T follicular helper cell (primary cell): Measurements from ENCODE around the gene SORCS2.

Experiments
- DNase-seq: peaks from one replicate; pipeline ENCODE4 v3.0.0-alpha.2; 2020; ENCODE audit warnings: low read depth

The SORCS2 gene

GRCh38 chr4:7734651-7735260, 542.4 kb downstream of the SORCS2 start:
- no peak for DNase-seq

- no peak for DNase-seq
Measured at GRCh38 chr4:7735395-7735794, 543.1 kb downstream of the SORCS2 start.

DNA sequence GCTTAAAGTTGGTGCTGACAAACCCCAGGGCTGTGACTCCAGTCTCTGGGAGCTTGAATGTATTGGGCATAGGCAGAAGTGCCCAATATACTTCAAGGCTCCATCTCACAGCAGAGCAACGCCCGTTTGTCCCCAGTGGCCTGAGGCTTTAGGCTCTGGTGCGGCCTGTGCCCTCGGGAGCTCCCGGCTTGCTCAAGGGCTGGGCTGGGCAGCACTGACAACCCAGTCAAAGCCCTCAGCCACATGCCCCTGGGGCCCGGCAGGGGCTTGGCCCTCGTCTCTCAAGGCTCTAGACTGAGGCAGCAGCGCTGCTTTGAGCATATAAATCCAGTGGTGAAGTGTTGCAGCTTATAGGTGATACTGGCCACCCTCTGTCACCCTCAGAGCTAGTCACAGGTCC, 543.6 kb downstream of the SORCS2 start:
- DNase-seq = no peak

GRCh38 chr4:7736436-7737267, 544.3 kb downstream of the SORCS2 start:
- DNase-seq = no peak

GRCh38 chr4:7737268-7737645, 544.9 kb downstream of the SORCS2 start:
- no peak for DNase-seq

DNA sequence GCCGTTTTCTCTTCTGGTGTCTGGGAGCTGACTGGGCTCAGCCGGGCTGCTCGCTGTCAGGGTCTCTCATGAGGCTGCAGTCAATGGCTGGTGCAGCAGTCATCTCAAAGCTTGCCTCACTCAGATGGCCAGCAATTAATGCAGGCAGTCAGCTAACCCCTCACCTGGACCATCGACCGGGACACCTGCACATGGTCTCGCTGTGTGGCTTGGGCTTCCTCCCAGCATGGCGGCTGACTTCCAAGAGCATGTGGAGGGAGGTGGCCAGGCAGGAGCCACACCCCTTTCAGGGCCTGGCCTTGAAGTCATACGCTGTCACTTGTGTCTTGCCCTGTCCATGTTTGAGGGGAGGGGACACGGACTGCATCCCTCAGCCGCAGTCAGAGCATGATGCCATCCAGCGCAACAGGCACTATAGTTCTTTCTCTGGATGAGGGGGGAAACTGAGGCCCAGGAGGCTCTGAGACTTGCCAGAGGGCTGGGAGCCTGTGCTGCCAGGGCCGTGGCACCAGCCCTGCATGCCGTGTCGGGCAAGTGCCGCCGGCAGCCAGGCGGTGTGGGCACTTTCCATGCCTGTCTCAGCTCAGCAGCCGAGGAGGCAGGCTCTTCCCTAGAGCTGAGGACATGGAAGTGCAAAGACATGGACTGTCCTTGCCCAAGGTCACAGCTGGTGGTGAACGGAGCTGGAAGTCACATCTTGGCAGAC, 545.6 kb downstream of the SORCS2 start:
- DNase-seq = no peak

DNA sequence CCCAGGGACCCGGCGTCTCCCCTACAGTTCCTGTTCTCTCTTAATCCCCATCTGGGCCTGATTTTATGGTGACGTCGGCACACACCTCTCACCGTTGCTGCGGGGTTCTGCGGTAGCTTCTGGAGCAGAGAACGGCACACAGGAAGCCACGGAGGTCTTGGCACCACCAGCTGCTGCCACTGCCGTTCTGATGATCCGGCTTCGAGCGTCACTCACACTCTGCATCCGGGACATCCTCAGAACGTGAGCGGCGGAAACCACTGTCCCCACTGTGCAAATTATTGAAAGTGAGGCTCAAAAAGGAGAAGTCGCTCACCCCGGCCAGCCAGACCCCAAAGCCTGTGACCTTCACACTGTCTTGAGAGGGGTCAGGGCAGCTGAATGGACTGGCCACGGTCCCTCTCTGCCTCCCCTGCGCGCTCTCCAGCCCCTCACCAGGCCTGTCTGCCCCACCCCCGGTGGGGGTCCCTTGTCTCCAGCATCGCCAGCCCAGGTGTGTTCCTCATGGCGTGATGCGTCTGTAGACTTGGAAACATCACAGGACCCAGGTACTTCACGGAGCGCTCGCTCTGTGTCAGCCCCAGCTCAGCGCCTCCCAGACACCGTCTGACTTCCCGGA, 546.2 kb downstream of the SORCS2 start:
- DNase-seq = no peak

DNA sequence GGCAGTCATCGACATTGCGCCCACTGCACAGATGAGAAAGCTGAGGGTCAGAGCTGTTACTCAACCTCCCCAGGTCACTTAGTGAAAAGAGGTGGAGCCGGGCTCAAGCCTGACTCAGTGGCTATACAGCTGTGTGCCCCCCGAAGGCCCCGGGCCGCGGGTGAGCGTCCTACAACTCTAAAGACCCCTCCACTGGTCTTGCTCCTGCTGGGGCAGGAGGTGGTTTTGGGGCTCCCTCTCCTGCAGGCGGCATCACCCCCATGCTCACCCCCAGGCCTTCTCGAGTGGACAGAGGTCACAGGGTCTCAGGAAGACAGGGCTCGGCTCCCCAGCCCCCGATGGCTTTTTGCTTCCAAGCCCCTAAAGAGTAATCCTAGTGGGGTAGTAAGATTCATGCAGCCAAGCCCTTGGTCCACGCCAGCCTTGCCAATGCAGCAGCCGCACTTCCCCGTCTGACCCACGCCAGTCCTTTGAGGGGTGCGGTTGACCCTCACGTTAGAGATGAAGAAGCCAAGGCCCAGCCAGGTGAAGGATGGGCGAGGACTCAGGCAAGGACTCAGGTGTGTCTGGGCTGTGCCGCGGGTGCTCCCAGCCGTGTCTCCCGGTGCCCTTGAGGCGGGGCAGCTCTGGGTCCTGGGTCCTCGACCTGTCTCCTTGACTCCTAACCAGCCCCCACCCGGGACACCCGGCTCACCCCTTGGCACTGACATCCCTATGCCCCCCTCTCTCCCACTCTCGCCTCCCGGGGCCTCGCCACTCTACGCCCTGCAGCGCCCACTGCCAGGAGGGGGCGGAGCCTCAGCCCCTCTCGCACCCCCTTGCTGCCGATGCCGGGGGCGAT, 547.0 kb downstream of the SORCS2 start:
- DNase-seq = no peak

DNA sequence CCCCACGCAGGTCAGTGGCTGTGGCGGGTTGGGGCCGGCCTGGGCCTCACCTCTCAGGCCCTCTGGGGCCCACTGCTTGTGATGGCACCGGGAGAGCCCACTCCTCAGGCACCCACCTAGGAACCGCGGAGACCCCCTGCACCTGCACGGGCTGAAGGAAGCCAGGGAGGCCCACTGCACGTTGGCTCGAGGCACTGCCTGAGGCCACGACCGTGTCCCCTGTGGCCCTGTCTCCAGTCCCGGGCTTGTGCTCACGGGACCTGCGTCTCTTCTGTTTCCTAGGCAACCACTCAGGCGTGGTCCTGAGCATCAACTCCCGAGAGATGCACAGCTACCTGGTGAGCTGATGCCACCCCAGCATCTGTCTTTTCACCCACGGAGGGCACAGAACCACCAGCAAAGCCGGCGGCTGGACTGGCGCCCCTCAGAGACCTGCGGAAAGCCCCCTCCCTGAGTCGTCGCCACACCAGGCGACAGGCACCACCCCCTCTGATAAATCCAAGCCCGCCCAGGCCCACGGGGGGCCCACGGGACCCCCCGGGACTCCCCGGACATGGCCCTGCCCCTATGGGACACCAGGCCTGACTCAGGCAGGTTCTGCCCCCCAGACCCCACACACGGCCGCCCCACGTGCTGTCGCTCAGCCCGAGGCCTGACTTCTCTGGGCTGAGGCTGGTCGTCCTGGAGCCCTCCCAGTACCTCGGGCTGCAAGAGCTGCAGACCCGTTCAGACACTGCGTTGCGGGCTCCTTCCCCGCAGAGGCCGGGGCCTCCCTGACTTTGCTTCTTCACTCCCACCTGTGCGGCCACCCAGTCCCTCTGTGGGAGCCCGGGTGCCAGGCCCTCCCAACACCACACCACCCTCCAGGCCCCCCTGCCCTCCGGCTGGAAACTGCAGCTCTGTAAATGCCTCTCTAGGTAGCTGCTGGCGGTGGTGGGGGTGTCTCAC, 547.9 kb downstream of the SORCS2 start:
- no peak for DNase-seq

DNA sequence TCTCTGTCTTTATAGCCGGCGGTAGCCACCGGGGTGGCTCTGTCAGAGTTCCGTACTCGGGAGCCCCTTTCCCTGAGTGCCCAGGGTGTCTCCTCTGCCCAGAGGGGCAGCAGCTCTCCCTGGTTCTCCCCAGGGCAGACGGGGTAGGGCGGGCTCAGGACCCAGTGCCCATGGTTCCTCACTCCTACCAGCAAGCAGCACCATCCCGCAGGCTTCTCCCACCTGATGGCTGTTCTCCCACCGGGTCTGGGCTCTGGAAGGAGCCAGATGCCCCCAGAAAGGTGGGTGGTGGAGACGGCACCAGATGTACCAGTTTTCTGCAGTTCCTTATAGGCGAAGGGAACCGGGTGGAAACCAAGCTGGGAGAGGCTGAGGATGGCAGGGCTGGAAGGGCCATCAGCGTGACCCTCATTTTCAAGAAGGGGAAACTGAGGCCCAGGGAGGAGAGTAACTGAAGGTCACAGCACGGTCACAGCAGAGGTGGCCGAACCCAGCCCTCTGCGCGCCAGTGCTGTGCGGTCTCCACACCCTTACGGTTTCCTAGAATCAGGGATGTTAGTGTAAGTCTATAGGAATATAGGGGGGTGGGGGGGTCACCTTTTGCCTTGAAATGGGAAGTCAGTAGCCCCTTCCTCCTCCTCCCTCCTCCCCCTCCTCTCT, 548.7 kb downstream of the SORCS2 start:
- no peak for DNase-seq

DNA sequence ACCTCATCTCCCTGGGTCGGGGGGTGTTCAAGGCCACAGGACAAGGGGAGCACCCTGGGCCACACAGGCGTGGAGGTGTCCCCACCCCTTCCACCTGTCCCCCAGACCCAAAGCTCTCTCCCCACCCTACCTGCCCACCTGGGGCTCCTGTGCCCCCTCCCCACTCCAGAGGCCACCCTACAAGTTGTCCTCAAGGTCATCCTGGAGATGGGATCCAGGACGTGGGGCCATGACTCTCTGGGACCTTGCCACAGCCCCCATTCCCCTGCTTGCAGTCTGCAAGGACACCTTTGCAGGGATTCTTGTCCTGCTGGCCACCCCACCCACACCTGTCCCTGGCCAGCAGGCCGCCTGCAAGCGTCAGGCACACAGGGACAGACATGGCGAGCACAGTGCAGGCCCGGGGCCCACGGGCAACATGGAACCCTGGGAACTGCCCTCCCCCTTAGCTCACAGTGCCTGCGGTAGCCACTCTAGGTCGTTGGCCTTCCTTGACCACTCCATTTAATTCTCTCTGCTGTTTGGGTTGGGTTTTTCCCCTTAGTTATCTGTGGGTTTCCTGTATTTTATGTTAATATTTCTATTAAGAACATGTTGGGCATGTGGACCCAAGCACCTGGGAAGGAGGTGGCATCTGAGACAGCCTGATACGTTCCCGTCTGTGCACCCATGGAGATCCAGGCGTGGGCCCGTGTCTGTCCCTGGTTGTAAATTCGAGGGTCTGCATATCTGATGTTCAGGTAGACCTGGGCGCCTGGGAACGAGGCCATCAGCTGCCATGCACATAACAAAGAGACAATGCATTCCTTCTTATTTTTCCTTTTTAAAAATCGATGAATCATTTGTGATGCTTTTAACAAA, 549.8 kb downstream of the SORCS2 start:
- DNase-seq = no peak

- no peak for DNase-seq
Measured at GRCh38 chr4:7742807-7743280, 550.5 kb downstream of the SORCS2 start.

GRCh38 chr4:7744142-7744804, 551.9 kb downstream of the SORCS2 start:
- DNase-seq = no peak

DNA sequence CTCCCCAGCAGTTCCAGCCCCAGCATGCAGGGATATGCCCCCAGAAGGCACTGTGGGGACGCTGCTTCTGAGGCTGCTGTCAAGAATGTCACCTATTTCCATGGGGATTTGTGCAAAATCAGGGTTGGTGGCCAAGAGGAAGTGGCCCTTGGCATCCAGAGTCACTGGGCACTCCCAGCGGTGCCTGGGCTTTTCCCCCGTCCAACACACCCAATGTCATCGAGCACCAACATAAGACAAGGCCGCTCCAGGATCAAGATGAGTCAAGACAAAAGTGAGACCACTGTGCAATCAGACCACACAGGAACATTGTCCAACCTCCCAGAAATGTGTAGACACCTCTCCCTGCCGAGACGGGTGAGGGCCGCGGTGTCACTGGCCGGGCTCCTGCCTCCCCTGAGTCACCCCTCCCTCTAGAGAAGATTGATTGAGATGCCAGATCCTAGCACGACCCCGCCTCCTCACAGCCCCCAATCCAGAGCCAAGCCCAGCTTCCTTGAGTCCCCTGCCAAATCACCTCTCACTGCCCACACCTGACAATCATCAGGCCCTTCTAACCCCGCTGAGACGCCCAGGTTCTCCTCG, 553.1 kb downstream of the SORCS2 start:
- no peak for DNase-seq

DNA sequence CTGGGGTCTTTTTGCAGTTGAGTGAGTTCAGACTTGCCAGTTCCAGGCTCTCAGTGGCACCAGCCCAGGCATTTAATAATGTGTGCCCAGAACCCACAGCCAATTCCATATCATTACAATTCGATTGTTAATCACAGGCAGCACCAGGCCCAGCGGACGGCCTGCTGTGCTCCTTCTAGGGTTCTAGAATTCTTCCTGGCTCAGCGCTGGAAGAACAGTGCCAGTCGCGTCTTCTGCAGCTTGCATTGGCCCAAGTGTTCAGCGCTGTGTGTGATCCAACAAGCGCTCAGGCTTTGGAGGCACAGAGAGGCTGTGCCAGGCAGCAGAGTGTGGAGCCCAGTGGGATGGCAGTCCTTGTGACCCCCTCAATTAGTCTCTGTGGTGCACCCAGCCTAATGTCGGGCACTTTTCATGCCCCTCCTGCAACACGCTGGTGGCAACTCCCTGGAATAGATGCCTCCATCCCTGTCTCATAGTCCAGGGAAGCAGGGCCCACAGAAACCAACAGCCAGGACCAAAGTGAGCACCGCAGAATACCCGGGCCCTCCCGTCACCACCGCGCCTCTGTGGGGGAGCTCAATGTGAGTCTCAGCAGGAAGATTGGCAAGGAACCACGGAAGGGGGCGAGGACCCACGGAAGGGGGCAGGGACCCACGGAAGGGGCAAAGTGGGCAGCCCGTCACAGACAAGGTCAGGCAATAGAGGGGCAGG, 554.2 kb downstream of the SORCS2 start:
- no peak for DNase-seq

DNA sequence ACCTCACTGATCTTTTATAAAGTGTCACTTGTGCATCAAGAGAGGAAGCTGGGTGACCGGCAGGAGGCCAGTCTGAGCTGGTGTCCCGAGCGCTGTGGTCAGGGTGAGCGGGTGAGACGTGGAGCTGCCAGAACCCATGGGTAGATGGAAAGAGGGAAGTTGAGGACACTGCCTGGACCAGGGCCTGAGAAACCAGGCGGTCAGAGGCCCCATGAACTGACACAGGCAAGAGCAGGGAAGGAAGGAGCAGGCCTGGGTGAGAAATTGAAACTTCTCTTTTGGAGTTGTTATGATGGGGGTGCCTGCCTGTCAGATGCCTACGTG, 554.7 kb downstream of the SORCS2 start:
- no peak for DNase-seq

GRCh38 chr4:7747566-7747965, 555.2 kb downstream of the SORCS2 start:
- DNase-seq = no peak
